Muscle of back (tissue), 10 donors: ENCODE results near the gene PKP4. TPM values are rescaled to one million over a fixed set of nuclear protein-coding genes. Genes with fewer than 3 reads are reported as not detected.

ENCODE experiments used
- polyA plus RNA-seq, 10 donors: library from polyadenylated mRNA; unstranded; fragments of 120-200 nt; gene quantifications; one replicate each; pipeline ENCODE4 v1.2.1, GENCODE V29; 2013; ENCODE audit not compliant: insufficient read length in 10 of 10

Gene PKP4
- polyA plus RNA-seq, 10 donors: 22.5 to 40.8 (median 27.9) TPM

Other genes with a start within 250 kb of the PKP4 start
- 1 to 10 TPM in 1 of 10 donors, under 1 TPM in 9; 0.12 to 1.0 (median 0.27) TPM for gene CCDC148, start 199 bp upstream of the PKP4 start, polyA plus RNA-seq